ENCODE results near the gene DLG1.

DNA sequence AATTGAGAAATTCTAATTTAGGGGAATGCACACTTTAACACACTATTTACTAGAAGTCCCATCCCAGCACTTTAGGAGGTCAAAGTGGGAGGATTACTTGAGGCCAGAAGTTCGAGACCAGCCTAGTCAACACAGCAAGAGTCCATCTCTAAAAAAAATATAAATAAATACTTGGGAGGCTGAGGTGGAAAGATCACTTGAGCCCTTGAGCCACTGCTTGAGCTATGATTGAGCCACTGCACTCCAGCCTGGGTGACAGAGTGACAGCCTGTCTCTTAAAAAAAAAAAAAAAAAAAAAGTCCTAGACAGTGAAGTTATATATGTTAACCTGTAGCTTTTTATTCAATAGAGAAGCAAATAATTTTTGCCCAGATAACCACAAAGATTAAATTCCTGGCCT lies 69.2 kb downstream of the DLG1 start:
- TF ChIP-seq, protein P1, sequence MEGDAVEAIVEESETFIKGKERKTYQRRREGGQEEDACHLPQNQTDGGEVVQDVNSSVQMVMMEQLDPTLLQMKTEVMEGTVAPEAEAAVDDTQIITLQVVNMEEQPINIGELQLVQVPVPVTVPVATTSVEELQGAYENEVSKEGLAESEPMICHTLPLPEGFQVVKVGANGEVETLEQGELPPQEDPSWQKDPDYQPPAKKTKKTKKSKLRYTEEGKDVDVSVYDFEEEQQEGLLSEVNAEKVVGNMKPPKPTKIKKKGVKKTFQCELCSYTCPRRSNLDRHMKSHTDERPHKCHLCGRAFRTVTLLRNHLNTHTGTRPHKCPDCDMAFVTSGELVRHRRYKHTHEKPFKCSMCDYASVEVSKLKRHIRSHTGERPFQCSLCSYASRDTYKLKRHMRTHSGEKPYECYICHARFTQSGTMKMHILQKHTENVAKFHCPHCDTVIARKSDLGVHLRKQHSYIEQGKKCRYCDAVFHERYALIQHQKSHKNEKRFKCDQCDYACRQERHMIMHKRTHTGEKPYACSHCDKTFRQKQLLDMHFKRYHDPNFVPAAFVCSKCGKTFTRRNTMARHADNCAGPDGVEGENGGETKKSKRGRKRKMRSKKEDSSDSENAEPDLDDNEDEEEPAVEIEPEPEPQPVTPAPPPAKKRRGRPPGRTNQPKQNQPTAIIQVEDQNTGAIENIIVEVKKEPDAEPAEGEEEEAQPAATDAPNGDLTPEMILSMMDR (IDR thresholded peaks at IDR 0.05), result no peak
- TF ChIP-seq POLR2A (IDR thresholded peaks at IDR 0.05), result no peak
